GM12873 (cell line): ENCODE data around the gene MYOD1.

Source experiments
- CTCF ChIP-seq: IDR thresholded peaks from 2 replicates; pipeline ENCODE4 v1.5.1; 2012; ENCODE audit warnings: low read depth, mild to moderate bottlenecking, moderate library complexity, low read length, control low read depth; ENCODE audit not compliant: insufficient read depth; ENCODE audit errors: missing control alignments

MYOD1 gene

GRCh38 chr11:17740649-17741235 is 21.4 kb downstream of the MYOD1 start:
- TF ChIP-seq CTCF: no peak

GRCh38 chr11:17741487-17741886 is 22.1 kb downstream of the MYOD1 start:
- no peak for TF ChIP-seq CTCF

GRCh38 chr11:17742019-17742418 is 22.6 kb downstream of the MYOD1 start:
- no peak for TF ChIP-seq CTCF

GRCh38 chr11:17743026-17743807 is 23.8 kb downstream of the MYOD1 start:
- no peak for TF ChIP-seq CTCF

GRCh38 chr11:17743808-17744119 is 24.4 kb downstream of the MYOD1 start:
- no peak for TF ChIP-seq CTCF

- TF ChIP-seq CTCF: no peak
Observed at GRCh38 chr11:17744151-17744940, 25.0 kb downstream of the MYOD1 start.
